HG02610 (cell line): ENCODE results near the gene PPA1.
"Not testable (repeated sequence)": the region's sequence is repeated elsewhere in the genome, so short reads cannot be mapped to it uniquely, and the experiment has no call there.

Source experiments
- ATAC-seq: cut with Tn5 transposase; IDR thresholded peaks from one replicate; pipeline ENCODE4 v1.9.1; 2021; ENCODE audit warnings: mild to moderate bottlenecking, moderate library complexity; ENCODE audit not compliant: unreplicated experiment

PPA1 gene

GRCh38 chr10:70222340-70222794 is 10.9 kb downstream of the PPA1 start:
- ATAC-seq, result no peak

- ATAC-seq, result no peak
Observed at GRCh38 chr10:70221030-70221429, 12.2 kb downstream of the PPA1 start.

GRCh38 chr10:70212879-70213278 is 20.4 kb downstream of the PPA1 start:
- no peak for ATAC-seq

- ATAC-seq, result no peak
Observed at GRCh38 chr10:70212277-70212676, 21.0 kb downstream of the PPA1 start.

- no peak for ATAC-seq
Observed at GRCh38 chr10:70206762-70207161, 26.5 kb downstream of the PPA1 start.

GRCh38 chr10:70201105-70201504 is 32.1 kb downstream of the PPA1 start:
- ATAC-seq, result no peak

GRCh38 chr10:70198696-70199466 is 34.3 kb downstream of the PPA1 start:
- no peak for ATAC-seq

GRCh38 chr10:70197235-70197945 is 35.8 kb downstream of the PPA1 start:
- ATAC-seq, result no peak

- no peak for ATAC-seq
Observed at GRCh38 chr10:70193391-70193844, 39.8 kb downstream of the PPA1 start.

GRCh38 chr10:70192326-70192968 is 40.8 kb downstream of the PPA1 start:
- ATAC-seq, result no peak

GRCh38 chr10:70191972-70192305 is 41.3 kb downstream of the PPA1 start:
- ATAC-seq, result no peak

GRCh38 chr10:70191161-70191971 is 41.9 kb downstream of the PPA1 start:
- ATAC-seq, result no peak

GRCh38 chr10:70190581-70190980 is 42.6 kb downstream of the PPA1 start:
- no peak for ATAC-seq

GRCh38 chr10:70190102-70190501 is 43.1 kb downstream of the PPA1 start:
- ATAC-seq, result no peak

- ATAC-seq, result no peak
Observed at GRCh38 chr10:70188768-70189167, 44.5 kb downstream of the PPA1 start.

- ATAC-seq, result no peak
Observed at GRCh38 chr10:70186571-70186970, 46.7 kb downstream of the PPA1 start.

- no peak for ATAC-seq
Observed at GRCh38 chr10:70186090-70186489, 47.1 kb downstream of the PPA1 start.

- no peak for ATAC-seq
Observed at GRCh38 chr10:70183304-70183703, 49.9 kb downstream of the PPA1 start.

GRCh38 chr10:70179209-70179608 is 54.0 kb downstream of the PPA1 start:
- ATAC-seq, result not testable (repeated sequence)

GRCh38 chr10:70178139-70178725 is 55.0 kb downstream of the PPA1 start:
- no peak for ATAC-seq

- ATAC-seq, result no peak
Observed at GRCh38 chr10:70176441-70176840, 56.8 kb downstream of the PPA1 start.
